ENCODE results near the gene WDR89. TPM values are rescaled to one million over a fixed set of nuclear protein-coding genes. Genes with fewer than 3 reads are reported as not detected.
A peak's percentile ranks its signal among the peaks of the same experiment; 100 is the strongest.
"Not testable (repeated sequence)": the region's sequence is repeated elsewhere in the genome, so short reads cannot be mapped to it uniquely, and the experiment has no call there.

The WDR89 gene
- total RNA-seq, 5 donors from 2014 or later (not counting 1 experiment from before 2014, with no cell fraction given) = 12.1 to 31.3 (median 25.7) TPM

GRCh38 chr14:63632932-63633514 is 8.6 kb downstream of the WDR89 start:
- ATAC-seq (replicated peaks in 1 of 4) = peak; percentile 64 to 88 (median 81)
- no peak overlapping the region for H3K4me3 ChIP-seq (ENCODE audit: control insufficient read depth in 1 of 2, extremely low read depth in 1 of 2, low read length in 1 of 2)
- no peak overlapping the region for H3K27ac Mint-ChIP-seq
- peaks cover 3% of the 10 kb centered on the region in 2 experiments for H3K4me1 ChIP-seq (ENCODE audit: control insufficient read depth in 1 of 2, extremely low read depth in 1 of 2, insufficient read depth in 2 of 2, low read length in 2 of 2)
- H3K27me3 Mint-ChIP-seq = no peaks in the 10 kb centered on the region
- POLR2A ChIA-PET = interaction anchor here in 1 of 2 donors (0.5 to 0.7 kb wide), 2 partner anchors 39 to 96 kb away, joined by 3 to 5 read pairs; no protein-coding TSS in a partner anchor
- H3K36me3 ChIP-seq (ENCODE audit: control insufficient read depth in 2 of 2, extremely low read depth in 1 of 2, insufficient read depth in 1 of 2, low read length in 1 of 2) = peaks cover 0 to 10% of the 10 kb centered on the region in 2 donors
- H3K9me3 ChIP-seq = no peaks in the 10 kb centered on the region
- no peak overlapping the region for H3K4me3 Mint-ChIP-seq
- H3K27ac ChIP-seq (ENCODE audit: low read length) = no peak overlapping the region
- CTCF ChIA-PET = interaction anchor here (0.6 to 3.0 kb wide), 7 partner anchors 10 to 144 kb away, joined by 3 to 28 read pairs (median 5); partner anchors contain the start of gene WDR89 (in 1 of the 2)
- peaks cover 46 to 54% (median 51%) of the 10 kb centered on the region in 3 donors for H3K4me1 Mint-ChIP-seq
- peaks cover 38% of the 10 kb centered on the region for H3K36me3 Mint-ChIP-seq
- peaks cover 5 to 17% (median 12%) of the 10 kb centered on the region in 3 donors for H3K9me3 Mint-ChIP-seq
- no peaks in the 10 kb centered on the region for H3K27me3 ChIP-seq (replicated peaks in 1 of 2; ENCODE audit: control insufficient read depth in 2 of 2, extremely low read depth in 1 of 2, insufficient read depth in 2 of 2, low read length in 1 of 2)
- DNase-seq = peak in 2 of 35 experiments; percentile 8 to 64

DNA sequence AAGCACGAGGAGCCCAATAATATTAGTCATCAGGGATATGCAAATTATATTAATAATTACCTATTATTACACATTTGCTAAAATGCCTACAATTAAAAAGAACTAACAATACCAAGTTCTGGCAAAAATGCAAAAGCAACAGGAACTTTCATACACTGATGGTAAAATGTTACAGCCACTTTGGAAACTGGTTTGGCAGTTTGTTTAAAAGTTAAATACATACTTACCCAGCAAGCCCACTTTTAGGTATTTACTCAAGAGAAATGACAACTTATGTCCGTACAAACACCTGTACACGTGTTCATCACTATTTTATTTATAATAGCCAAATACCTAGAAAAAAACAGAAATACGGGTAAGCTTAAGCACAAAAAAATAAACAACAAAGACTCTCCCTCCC is 17.0 kb downstream of the WDR89 start:
- peaks cover 38 to 45% (median 39%) of the 10 kb centered on the region in 3 donors for H3K4me1 Mint-ChIP-seq
- POLR2A ChIA-PET = no interaction called here
- no peak for ATAC-seq (replicated peaks in 1 of 4)
- Histone ChIP-seq H3K4me1 (ENCODE audit: control insufficient read depth in 1 of 2, extremely low read depth in 1 of 2, insufficient read depth in 2 of 2, low read length in 2 of 2) (peaks cover 0 to 2% of the 10 kb centered on the region in 2 experiments), H3K4me3 (ENCODE audit: control insufficient read depth in 1 of 2, extremely low read depth in 1 of 2, low read length in 1 of 2) (no peak overlapping the region), H3K27ac (ENCODE audit: low read length) (no peak overlapping the region), H3K36me3 (ENCODE audit: control insufficient read depth in 2 of 2, extremely low read depth in 1 of 2, insufficient read depth in 1 of 2, low read length in 1 of 2) (peaks cover 0 to 23% of the 10 kb centered on the region in 2 donors), H3K9me3 (no peaks in the 10 kb centered on the region), H3K27me3 (replicated peaks in 1 of 2; ENCODE audit: control insufficient read depth in 2 of 2, extremely low read depth in 1 of 2, insufficient read depth in 2 of 2, low read length in 1 of 2) (no peaks in the 10 kb centered on the region)
- CTCF ChIA-PET = no interaction called here
- no CpG with 5 or more reads among the region's 4 CpGs for WGBS (ENCODE audit: insufficient coverage)
- no peak overlapping the region for H3K4me3 Mint-ChIP-seq
- DNase-seq = no peak
- H3K27me3 Mint-ChIP-seq = no peaks in the 10 kb centered on the region
- H3K27ac Mint-ChIP-seq = no peak overlapping the region
- no peaks in the 10 kb centered on the region for H3K9me3 Mint-ChIP-seq
- H3K36me3 Mint-ChIP-seq = peaks cover 26% of the 10 kb centered on the region

GRCh38 chr14:63624203-63624602 is 17.5 kb downstream of the WDR89 start:
- no CpG with 5 or more reads among the region's 4 CpGs for WGBS (ENCODE audit: insufficient coverage)
- H3K4me3 ChIP-seq (ENCODE audit: control insufficient read depth in 1 of 2, extremely low read depth in 1 of 2, low read length in 1 of 2) = no peak overlapping the region
- no peaks in the 10 kb centered on the region for H3K27me3 Mint-ChIP-seq

DNA sequence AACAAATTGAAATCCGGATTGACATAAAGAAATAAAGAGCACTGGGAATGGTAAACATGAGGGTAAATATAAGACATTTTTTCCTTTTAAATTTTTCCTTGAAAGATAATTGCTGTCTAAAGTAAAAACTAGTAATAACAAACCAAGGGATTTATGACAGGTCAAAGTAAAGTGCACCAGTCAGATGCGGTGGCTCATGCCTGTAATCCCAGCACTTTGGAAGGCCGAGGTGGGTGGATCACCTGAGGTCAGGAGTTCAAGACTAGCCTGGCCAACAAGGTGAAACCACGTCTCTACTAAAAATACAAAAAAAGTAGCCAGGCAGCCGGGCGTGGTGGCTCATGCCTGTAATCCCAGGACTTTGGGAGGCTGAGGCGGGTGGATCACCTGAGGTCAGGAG is 19.7 kb downstream of the WDR89 start:
- H3K27me3 ChIP-seq (replicated peaks in 1 of 2; ENCODE audit: control insufficient read depth in 2 of 2, extremely low read depth in 1 of 2, insufficient read depth in 2 of 2, low read length in 1 of 2); H3K9me3 ChIP-seq; POLR2A ChIA-PET; H3K4me1 ChIP-seq (ENCODE audit: control insufficient read depth in 1 of 2, extremely low read depth in 1 of 2, insufficient read depth in 2 of 2, low read length in 2 of 2); H3K27ac Mint-ChIP-seq; CTCF ChIA-PET; H3K27ac ChIP-seq (ENCODE audit: low read length); H3K27me3 Mint-ChIP-seq; DNase-seq; ATAC-seq (replicated peaks in 1 of 4); H3K4me3 ChIP-seq (ENCODE audit: control insufficient read depth in 1 of 2, extremely low read depth in 1 of 2, low read length in 1 of 2); H3K9me3 Mint-ChIP-seq: not testable (repeated sequence)
- 95% methylated on average over 3 of the region's 7 CpGs for WGBS (ENCODE audit: insufficient coverage)
- Mint-ChIP-seq H3K4me1 (peaks cover 44 to 54% (median 46%) of the 10 kb centered on the region in 3 donors), H3K4me3 (peak overlapping the region in 1 of 3 donors; percentile 11), H3K36me3 (peaks cover 29% of the 10 kb centered on the region)
- peaks cover 0 to 25% of the 10 kb centered on the region in 2 donors for H3K36me3 ChIP-seq (ENCODE audit: control insufficient read depth in 2 of 2, extremely low read depth in 1 of 2, insufficient read depth in 1 of 2, low read length in 1 of 2)

More at GRCh38 chr14:63624203-63624602, 17.5 kb downstream of the WDR89 start:
- Mint-ChIP-seq H3K9me3 (no peaks in the 10 kb centered on the region), H3K4me1 (peaks cover 38 to 49% (median 39%) of the 10 kb centered on the region in 3 donors), H3K4me3 (no peak overlapping the region), H3K36me3 (peaks cover 22% of the 10 kb centered on the region), H3K27ac (no peak overlapping the region)
- Histone ChIP-seq H3K36me3 (ENCODE audit: control insufficient read depth in 2 of 2, extremely low read depth in 1 of 2, insufficient read depth in 1 of 2, low read length in 1 of 2) (peaks cover 0 to 23% of the 10 kb centered on the region in 2 donors), H3K27me3 (replicated peaks in 1 of 2; ENCODE audit: control insufficient read depth in 2 of 2, extremely low read depth in 1 of 2, insufficient read depth in 2 of 2, low read length in 1 of 2) (no peaks in the 10 kb centered on the region), H3K9me3 (no peaks in the 10 kb centered on the region), H3K4me1 (ENCODE audit: control insufficient read depth in 1 of 2, extremely low read depth in 1 of 2, insufficient read depth in 2 of 2, low read length in 2 of 2) (peaks cover 0 to 2% of the 10 kb centered on the region in 2 experiments), H3K27ac (ENCODE audit: low read length) (no peak overlapping the region)
- no peak for DNase-seq
- no peak for ATAC-seq (replicated peaks in 1 of 4)
- POLR2A ChIA-PET = no interaction called here
- CTCF ChIA-PET = no interaction called here

DNA sequence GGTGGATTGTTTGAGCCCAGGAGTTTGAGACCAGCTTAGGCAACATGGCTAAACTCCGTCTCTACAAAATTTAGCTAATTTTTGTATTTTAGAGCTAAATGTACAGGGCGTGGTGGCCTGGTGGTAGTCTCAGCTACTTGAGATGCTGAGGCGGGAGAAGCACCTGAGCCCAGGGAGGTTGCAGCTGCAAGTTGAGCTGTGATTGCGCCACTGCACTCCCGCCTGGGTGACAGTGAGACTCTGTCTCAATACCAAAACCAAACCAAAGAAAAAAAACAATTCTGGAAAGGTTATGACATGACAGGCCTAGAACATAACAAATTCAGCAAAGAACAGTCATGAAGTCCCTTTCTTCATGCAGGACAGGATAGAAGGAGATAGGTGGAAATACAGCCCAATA is 25.7 kb downstream of the WDR89 start:
- Histone ChIP-seq H3K4me3 (ENCODE audit: control insufficient read depth in 1 of 2, extremely low read depth in 1 of 2, low read length in 1 of 2) (no peak overlapping the region), H3K9me3 (no peaks in the 10 kb centered on the region), H3K36me3 (ENCODE audit: control insufficient read depth in 2 of 2, extremely low read depth in 1 of 2, insufficient read depth in 1 of 2, low read length in 1 of 2) (peaks cover 0 to 28% of the 10 kb centered on the region in 2 donors), H3K27ac (ENCODE audit: low read length) (no peak overlapping the region), H3K4me1 (ENCODE audit: control insufficient read depth in 1 of 2, extremely low read depth in 1 of 2, insufficient read depth in 2 of 2, low read length in 2 of 2) (no peaks in the 10 kb centered on the region), H3K27me3 (replicated peaks in 1 of 2; ENCODE audit: control insufficient read depth in 2 of 2, extremely low read depth in 1 of 2, insufficient read depth in 2 of 2, low read length in 1 of 2) (no peaks in the 10 kb centered on the region)
- H3K9me3 Mint-ChIP-seq = no peaks in the 10 kb centered on the region
- H3K36me3 Mint-ChIP-seq = peaks cover 32% of the 10 kb centered on the region
- H3K4me3 Mint-ChIP-seq = no peak overlapping the region
- H3K4me1 Mint-ChIP-seq = peaks cover 46 to 55% (median 52%) of the 10 kb centered on the region in 3 donors
- no peak for DNase-seq
- ATAC-seq (replicated peaks in 1 of 4) = no peak
- H3K27me3 Mint-ChIP-seq = no peaks in the 10 kb centered on the region
- ChIA-PET POLR2A (interaction anchor here in 1 of 2 donors (0.6 kb wide), 1 partner anchor 15 kb away, joined by 4 read pairs; no protein-coding TSS in a partner anchor), CTCF (no interaction called here)
- H3K27ac Mint-ChIP-seq = no peak overlapping the region
- WGBS (ENCODE audit: insufficient coverage) = 100% methylated on average over 2 of the region's 5 CpGs

DNA sequence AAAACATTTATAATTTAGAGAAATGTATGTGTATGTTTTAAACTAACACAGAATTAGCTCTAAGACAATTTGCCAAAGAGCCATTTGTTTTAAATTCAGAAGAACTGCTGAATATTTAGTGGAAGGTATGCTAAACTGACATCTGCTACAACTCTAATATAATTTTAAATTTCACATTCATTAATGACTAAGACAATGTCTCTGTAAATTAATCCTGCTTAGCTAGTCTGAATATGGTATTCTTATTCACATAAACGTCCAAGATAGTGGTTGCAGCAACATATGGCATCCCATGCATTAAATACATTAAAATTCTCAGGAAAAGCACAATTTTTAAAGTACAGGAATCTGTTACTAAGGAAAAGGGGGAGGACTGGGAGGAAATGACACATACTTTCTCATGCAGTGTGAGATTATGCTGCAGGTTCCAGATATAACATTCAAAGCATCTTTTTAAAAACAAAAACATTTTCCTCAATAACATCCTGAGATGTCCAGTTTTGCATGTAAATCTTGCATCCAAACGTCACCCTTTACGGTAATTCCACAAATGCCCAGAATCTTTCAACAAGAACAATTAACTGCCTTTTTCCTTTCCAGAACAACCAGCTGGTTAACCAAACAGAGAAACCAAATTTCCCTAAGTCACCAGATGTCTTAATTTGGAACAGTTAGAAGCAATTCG is 26.9 kb downstream of the WDR89 start:
- Mint-ChIP-seq H3K4me3 (no peak overlapping the region), H3K4me1 (peaks cover 45 to 50% (median 49%) of the 10 kb centered on the region in 3 donors), H3K27me3 (no peaks in the 10 kb centered on the region), H3K36me3 (peaks cover 29% of the 10 kb centered on the region), H3K27ac (peak overlapping the region in 1 of 2 donors; percentile 52), H3K9me3 (no peaks in the 10 kb centered on the region)
- CTCF ChIA-PET = interaction anchor here in 1 of 2 donors (0.6 kb wide), 1 partner anchor 29 kb away, joined by 3 read pairs; no protein-coding TSS in a partner anchor
- Histone ChIP-seq H3K27me3 (replicated peaks in 1 of 2; ENCODE audit: control insufficient read depth in 2 of 2, extremely low read depth in 1 of 2, insufficient read depth in 2 of 2, low read length in 1 of 2) (no peaks in the 10 kb centered on the region), H3K4me1 (ENCODE audit: control insufficient read depth in 1 of 2, extremely low read depth in 1 of 2, insufficient read depth in 2 of 2, low read length in 2 of 2) (no peaks in the 10 kb centered on the region), H3K9me3 (no peaks in the 10 kb centered on the region), H3K27ac (ENCODE audit: low read length) (no peak overlapping the region), H3K4me3 (ENCODE audit: control insufficient read depth in 1 of 2, extremely low read depth in 1 of 2, low read length in 1 of 2) (no peak overlapping the region), H3K36me3 (ENCODE audit: control insufficient read depth in 2 of 2, extremely low read depth in 1 of 2, insufficient read depth in 1 of 2, low read length in 1 of 2) (peaks cover 0 to 25% of the 10 kb centered on the region in 2 donors)
- POLR2A ChIA-PET = interaction anchor here (0.5 to 0.6 kb wide), 2 partner anchors 8 to 153 kb away, joined by 4 to 5 read pairs; no protein-coding TSS in a partner anchor
- DNase-seq (no peak), ATAC-seq (replicated peaks in 1 of 4) (no peak)
- WGBS (ENCODE audit: insufficient coverage) = 92% methylated on average over 2 of the region's 4 CpGs
